HG03469 (cell line): Measurements from ENCODE around the gene KCNK3.

ENCODE experiments used
- ATAC-seq: cut with Tn5 transposase; IDR thresholded peaks from one replicate; pipeline ENCODE4 v1.9.1; 2021; ENCODE audit warnings: mild to moderate bottlenecking, moderate library complexity, moderate number of reproducible peaks; ENCODE audit not compliant: unreplicated experiment

Gene KCNK3

GRCh38 chr2:26687801-26688200, 4.7 kb upstream of the KCNK3 start:
- no peak for ATAC-seq

DNA sequence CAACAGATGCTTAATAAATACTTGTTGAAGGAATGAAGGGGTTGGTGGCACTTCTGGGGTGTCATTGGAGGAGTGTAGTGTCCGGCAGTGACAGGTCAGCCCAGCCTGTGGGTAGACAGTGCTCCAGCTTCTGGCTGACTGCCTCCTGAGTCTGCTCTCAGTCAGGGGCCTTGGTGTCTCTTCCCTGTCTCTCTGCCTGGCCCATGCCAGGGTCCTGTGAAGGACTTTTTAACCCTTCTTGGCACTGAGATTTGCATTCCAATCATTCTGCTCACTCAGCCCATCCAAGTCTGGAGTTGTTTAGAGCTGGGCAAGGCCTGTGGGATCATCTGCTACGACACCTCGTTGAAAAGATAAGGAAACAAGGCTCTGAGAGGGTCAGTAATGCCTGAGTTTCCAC, 1.4 kb upstream of the KCNK3 start:
- ATAC-seq, result no peak

DNA sequence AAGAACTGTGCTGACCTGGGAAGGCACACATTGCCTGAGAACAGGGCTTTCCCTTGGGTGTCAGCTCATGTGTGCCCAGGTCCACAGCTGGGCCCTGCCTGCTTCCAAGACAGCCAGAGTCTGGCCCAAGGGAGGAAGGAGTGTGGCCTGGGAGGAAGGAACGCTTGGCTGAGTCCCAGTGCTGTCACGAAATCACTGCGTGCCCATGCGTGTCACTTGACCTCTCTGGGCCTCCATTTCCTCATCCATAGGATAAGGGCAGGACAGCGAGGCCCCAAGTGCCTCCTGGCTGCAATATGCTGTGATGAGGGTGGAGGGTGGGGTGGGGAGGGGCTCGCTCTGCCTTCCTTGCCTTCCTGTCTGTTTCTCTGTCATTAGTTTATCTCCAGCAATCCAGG, 642 bp upstream of the KCNK3 start:
- no peak for ATAC-seq

DNA sequence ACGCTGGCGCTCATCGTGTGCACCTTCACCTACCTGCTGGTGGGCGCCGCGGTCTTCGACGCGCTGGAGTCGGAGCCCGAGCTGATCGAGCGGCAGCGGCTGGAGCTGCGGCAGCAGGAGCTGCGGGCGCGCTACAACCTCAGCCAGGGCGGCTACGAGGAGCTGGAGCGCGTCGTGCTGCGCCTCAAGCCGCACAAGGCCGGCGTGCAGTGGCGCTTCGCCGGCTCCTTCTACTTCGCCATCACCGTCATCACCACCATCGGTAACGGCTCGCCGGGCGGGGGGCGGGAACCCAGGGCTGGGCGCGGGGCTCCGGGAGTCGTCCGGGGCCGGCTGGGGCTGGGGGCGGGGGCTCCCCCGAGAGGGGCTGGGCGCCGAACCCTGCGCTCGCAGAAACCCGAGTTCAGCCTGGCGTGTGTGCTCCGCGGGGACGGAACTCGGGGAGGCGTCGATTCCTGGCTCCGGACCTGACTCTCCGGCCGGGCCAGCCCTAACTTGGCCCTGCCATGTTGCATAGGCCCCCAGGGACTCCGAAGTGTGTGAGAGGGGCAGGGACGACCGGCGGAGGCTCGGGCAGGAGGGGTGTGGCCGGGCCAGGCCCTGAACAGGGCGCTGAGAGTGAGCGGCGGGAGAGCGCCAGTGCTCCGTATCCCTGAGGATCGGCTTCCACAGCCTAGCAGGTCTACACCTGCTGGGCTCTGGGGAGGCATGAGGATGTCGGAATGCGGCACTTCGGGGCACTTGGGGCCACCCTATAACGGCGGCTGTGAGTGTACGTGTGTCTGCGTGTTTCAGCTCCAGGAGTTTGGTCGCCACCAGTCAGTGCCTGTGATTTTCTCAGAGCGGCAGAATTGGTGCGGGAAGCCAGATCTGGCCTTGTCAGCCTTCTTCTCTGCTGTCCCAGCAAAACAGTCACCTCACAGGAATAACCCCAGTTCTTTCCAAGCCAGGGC, 651 bp downstream of the KCNK3 start:
- ATAC-seq, result no peak

DNA sequence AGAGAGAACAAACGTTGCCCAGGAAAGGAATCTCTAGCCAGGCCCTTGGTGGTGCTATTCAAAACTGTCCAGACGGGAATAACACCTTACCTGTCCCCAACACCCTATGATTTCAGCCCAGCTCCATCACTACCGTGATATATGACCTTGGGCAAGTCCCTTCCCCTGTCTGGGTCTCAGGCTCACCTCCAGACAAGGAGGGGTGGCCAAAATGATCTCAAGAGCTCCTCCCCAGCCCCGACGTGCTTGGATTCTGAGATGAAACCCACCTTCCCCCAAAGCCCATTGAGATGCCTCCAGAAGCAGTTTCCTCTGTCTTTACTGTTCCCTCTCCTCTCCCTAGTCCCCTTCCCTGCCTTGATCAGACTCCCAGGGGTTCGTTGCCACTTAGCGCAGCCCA, 1.5 kb downstream of the KCNK3 start:
- ATAC-seq, result no peak

DNA sequence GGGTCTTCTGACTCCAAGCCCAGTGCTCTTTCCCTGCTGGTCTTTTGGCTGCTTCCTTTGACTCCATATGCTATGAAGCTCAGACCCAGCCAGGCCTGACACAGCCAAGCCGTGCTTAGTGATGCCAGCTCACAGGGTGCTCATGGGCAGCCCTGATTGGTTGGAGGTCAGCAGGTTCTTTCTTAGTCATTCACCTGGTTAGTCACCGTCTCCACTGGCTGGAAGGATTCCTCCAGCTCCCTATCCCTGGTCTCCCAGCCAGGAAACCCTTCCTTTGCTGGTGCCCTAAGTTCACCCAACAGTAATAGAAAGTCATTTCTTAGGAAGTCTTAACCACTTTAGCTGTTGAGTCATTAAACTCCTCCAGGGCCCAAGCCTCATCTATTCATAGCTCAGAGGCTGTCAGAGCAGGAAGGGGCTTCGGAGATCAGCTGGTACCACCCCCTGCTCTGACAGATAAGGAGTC, 3.9 kb downstream of the KCNK3 start:
- ATAC-seq, result no peak

- ATAC-seq, result no peak
Observed at GRCh38 chr2:26697425-26697824, 4.9 kb downstream of the KCNK3 start.

- no peak for ATAC-seq
Observed at GRCh38 chr2:26699295-26699694, 6.8 kb downstream of the KCNK3 start.

DNA sequence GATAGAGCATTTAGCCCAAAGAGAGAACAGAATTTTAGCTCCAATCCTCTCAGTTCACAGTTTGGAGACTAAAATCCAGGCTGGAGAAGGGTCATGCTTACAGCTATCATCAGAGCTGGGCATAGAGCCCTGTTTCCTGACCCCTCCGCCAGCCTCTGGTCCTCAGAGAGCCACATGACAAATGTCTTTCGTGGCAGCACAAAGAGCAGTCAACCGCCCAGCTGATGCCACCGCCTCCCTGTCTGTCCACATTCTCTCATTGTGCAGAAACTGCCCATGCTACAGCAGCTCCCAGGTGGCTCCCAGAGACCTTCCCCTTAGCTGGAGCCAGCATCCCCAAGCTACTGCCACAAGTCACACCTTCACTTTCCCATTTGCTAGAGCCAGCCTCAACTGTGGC, 7.6 kb downstream of the KCNK3 start:
- ATAC-seq, result no peak

DNA sequence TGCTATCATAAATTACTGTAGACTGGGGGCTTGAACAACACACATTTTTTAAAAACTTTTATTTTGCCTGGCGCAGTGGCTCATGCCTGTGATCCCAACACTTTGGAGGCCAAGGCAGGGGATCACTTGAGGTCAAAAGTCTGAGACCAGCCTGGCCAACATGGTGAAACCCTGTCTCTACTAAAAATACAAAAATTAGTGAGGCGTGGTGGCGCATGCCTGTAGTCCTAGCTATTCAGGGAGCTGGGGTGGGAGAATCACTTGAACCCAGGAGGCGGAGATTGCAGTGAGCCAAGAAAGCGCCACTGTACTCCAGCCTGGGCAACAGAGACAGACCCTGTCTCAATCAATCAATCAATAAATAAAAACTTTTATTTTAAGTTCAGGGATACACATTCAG, 9.1 kb downstream of the KCNK3 start:
- no peak for ATAC-seq

GRCh38 chr2:26702025-26702424, 9.5 kb downstream of the KCNK3 start:
- no peak for ATAC-seq

GRCh38 chr2:26704441-26704977, 12.0 kb downstream of the KCNK3 start:
- no peak for ATAC-seq

DNA sequence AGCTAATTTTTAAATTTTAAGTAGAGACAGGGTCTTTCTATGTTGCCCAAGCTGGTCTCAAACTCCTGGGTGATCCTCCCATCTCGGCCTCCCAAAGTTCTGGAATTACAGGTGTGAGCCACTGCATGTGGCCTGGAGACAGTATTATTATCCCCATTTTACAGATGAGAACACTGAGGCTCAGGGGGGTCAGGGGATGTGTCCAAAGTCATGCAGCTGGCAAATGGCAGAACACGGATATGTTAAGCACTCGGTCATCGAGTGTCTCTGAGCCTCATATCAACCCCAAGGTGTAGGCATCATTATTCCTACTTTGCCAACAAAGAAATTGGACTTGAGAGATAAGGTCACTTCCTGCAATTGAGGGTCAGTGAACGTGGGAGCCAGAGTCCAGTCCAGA, 12.6 kb downstream of the KCNK3 start:
- ATAC-seq, result no peak

- ATAC-seq, result no peak
Observed at GRCh38 chr2:26706093-26706492, 13.6 kb downstream of the KCNK3 start.

- ATAC-seq, result no peak
Observed at GRCh38 chr2:26706616-26707473, 14.3 kb downstream of the KCNK3 start.

DNA sequence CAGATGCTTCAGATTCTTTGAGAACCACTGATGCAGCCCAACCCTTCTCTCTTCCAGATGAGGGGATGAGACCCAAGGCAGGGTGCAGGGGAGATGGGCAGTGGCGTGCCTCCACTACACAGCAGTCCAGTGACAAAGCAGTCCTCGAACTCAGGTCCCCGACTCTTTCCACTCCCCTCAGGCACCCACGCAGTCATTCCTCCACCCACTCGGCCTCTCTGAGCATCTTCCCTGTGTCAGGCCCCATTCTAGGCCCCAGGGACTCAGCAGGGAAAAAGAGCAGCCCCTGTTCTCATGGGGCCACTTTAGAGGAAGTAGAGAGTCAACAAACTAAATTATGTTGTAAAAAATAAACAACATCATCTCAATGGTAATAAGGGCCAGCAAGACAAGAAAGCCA, 15.2 kb downstream of the KCNK3 start:
- no peak for ATAC-seq

- no peak for ATAC-seq
Observed at GRCh38 chr2:26708457-26708856, 15.9 kb downstream of the KCNK3 start.

DNA sequence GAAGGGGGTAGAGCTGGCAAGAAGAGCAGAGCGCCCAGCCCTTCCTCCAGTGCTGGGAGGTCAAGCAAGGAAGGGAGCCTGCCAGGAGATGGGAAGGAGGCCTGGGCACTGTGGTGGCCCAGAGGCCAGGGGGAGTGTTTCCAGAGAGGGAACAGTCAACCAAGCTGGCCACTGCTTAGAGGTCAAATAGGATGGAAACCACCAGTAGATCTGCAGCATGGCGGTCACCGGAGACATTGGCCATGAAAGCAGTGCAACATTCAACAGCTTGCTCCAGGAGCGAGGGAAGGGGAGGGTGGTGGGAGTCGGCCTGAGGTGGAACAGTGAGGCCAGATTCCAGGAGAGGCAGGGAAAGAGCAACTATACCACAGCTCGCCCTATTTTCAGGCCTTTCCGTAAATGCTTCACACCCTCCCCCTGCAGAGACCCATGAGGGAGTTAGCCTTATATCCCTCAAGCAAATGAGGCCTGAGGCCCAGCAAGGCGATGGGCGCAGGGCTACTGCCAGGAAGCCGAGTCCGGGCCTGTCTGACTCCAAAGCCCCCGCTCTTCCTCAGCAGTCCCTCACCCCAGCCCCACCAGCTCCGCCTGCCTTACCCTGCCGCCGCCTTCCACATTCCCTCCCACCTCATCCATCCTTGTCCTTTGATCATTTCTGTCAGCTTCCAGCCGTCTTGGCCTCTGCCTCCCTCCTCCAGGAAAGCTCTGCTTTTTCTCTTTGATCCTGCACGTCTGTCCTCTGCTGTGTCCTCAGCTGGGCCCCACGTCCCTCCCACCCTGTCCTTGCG, 17.0 kb downstream of the KCNK3 start:
- no peak for ATAC-seq

- no peak for ATAC-seq
Observed at GRCh38 chr2:26710145-26710544, 17.6 kb downstream of the KCNK3 start.

- ATAC-seq, result no peak
Observed at GRCh38 chr2:26710743-26711456, 18.4 kb downstream of the KCNK3 start.
